C4-2B (cell line): ENCODE data around the gene ALAS1.

Source experiments
- CTCF ChIP-seq: fragments of 450-650 bp; conservative IDR thresholded peaks from 2 replicates; pipeline ENCODE4 v1.5.1; 2017; ENCODE audit warnings: mild to moderate bottlenecking
- ZFX ChIP-seq: fragments of 450-650 bp; IDR thresholded peaks from 2 replicates; pipeline ENCODE4 v1.6.1; 2017

- TF ChIP-seq ZFX (no peak), CTCF (no peak)
These were observed 23.1 kb upstream of the ALAS1 start for GRCh38 chr3:52174896-52175295.
